ENCODE results near the gene TKTL1.

TKTL1 gene

GRCh38 chrX:154354013-154354412 is 58.4 kb downstream of the TKTL1 start:
- H3K4me1 ChIP-seq (ENCODE audit: insufficient read depth, low read length, poor library complexity, severe bottlenecking), result no peaks in the 10 kb centered on the region
- no peak overlapping the region for H3K4me2 ChIP-seq (ENCODE audit: low read depth, low read length, poor library complexity, severe bottlenecking)
- no peaks in the 10 kb centered on the region for H3F3A ChIP-seq (ENCODE audit: low read depth)
- H2AFZ ChIP-seq (ENCODE audit: low read length), result no peak overlapping the region
- H3K27me3 ChIP-seq (ENCODE audit: insufficient read depth, low read length, poor library complexity, severe bottlenecking), result no peaks in the 10 kb centered on the region
- no peak overlapping the region for H3K4me3 ChIP-seq (ENCODE audit: low read length, poor library complexity, severe bottlenecking)
- no peaks in the 10 kb centered on the region for H3K9me2 ChIP-seq (replicated peaks; ENCODE audit: low read depth, low read length)
- H3K36me3 ChIP-seq (ENCODE audit: insufficient read depth, low read length), result peaks cover 88% of the 10 kb centered on the region; the same call in 1 of the 2 replicates
- H3K9me3 ChIP-seq (ENCODE audit: insufficient read depth, low read depth, low read length), result no peaks in the 10 kb centered on the region
- H3K79me2 ChIP-seq (ENCODE audit: insufficient read depth, low read length), result peaks cover 6% of the 10 kb centered on the region; the same call in 1 of the 2 replicates
- TF ChIP-seq CTCF (conservative IDR thresholded peaks at IDR 0.05; ENCODE audit: low read length) (no peak), EZH2phosphoT487 (IDR thresholded peaks at IDR 0.05; ENCODE audit: borderline replicate concordance) (no peak)
- peaks cover 4% of the 10 kb centered on the region for H4K20me1 ChIP-seq (ENCODE audit: insufficient read depth, low read length, poor library complexity, severe bottlenecking)
- no peak overlapping the region for H3K9ac ChIP-seq (ENCODE audit: low read depth, low read length, poor library complexity, severe bottlenecking)

GRCh38 chrX:154354516-154354915 is 58.9 kb downstream of the TKTL1 start:
- H3K9me3 ChIP-seq (ENCODE audit: insufficient read depth, low read depth, low read length), result no peaks in the 10 kb centered on the region
- TF ChIP-seq CTCF (conservative IDR thresholded peaks at IDR 0.05; ENCODE audit: low read length) (no peak), EZH2phosphoT487 (IDR thresholded peaks at IDR 0.05; ENCODE audit: borderline replicate concordance) (no peak)
- H3K36me3 ChIP-seq (ENCODE audit: insufficient read depth, low read length), result peaks cover 88% of the 10 kb centered on the region; the same call in 1 of the 2 replicates
- H3K4me2 ChIP-seq (ENCODE audit: low read depth, low read length, poor library complexity, severe bottlenecking), result no peak overlapping the region
- H4K20me1 ChIP-seq (ENCODE audit: insufficient read depth, low read length, poor library complexity, severe bottlenecking), result peaks cover 5% of the 10 kb centered on the region
- H3K9ac ChIP-seq (ENCODE audit: low read depth, low read length, poor library complexity, severe bottlenecking), result no peak overlapping the region
- no peak overlapping the region for H2AFZ ChIP-seq (ENCODE audit: low read length)
- no peaks in the 10 kb centered on the region for H3F3A ChIP-seq (ENCODE audit: low read depth)
- no peak overlapping the region for H3K4me3 ChIP-seq (ENCODE audit: low read length, poor library complexity, severe bottlenecking)
- H3K9me2 ChIP-seq (replicated peaks; ENCODE audit: low read depth, low read length), result no peaks in the 10 kb centered on the region
- H3K79me2 ChIP-seq (ENCODE audit: insufficient read depth, low read length), result peaks cover 8% of the 10 kb centered on the region; the same call in 1 of the 2 replicates
- H3K4me1 ChIP-seq (ENCODE audit: insufficient read depth, low read length, poor library complexity, severe bottlenecking), result no peaks in the 10 kb centered on the region
- no peaks in the 10 kb centered on the region for H3K27me3 ChIP-seq (ENCODE audit: insufficient read depth, low read length, poor library complexity, severe bottlenecking)

DNA sequence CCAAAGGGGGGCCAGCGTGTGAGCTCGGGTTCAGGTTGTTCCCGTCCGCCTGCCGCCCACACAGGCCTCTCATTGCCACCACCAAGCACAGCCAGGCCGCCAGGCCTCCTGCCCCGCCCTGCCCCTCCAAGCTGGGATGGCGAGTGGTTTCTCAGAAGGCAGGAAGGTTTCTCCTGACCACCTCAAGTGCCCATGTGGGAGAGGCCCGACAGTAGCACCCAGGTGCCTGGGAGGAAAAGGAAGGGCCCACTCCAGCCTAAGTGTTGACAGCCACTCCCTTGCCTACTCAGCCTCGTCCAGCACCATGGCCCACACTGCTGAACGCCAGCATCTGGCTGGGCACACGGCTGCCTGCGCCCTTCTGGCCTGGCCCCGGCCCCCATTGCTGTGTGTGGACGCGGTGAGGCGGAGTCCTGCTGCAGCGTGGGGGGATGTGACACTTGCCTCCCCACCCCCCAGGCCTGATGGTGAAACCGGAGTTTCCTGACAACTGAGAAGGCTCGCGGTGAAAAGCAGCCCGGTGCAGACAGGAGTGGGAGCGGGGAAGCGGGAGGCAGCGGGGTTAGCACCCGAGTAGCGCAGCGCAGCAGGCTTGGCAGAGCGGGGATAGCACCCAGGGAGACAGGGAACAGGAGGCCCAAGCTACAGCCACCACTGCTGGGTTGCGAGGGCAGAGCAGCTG is 59.6 kb downstream of the TKTL1 start:
- H3K4me2 ChIP-seq (ENCODE audit: low read depth, low read length, poor library complexity, severe bottlenecking), result no peak overlapping the region

More for the DNA sequence above, 59.6 kb downstream of the TKTL1 start:
- TF ChIP-seq EZH2phosphoT487 (IDR thresholded peaks at IDR 0.05; ENCODE audit: borderline replicate concordance) (no peak), CTCF (conservative IDR thresholded peaks at IDR 0.05; ENCODE audit: low read length) (no peak)
- Histone ChIP-seq H3K9me2 (replicated peaks; ENCODE audit: low read depth, low read length) (no peaks in the 10 kb centered on the region), H3K4me3 (ENCODE audit: low read length, poor library complexity, severe bottlenecking) (no peak overlapping the region), H3K36me3 (ENCODE audit: insufficient read depth, low read length) (peaks cover 88% of the 10 kb centered on the region; the same call in 1 of the 2 replicates), H3K27me3 (ENCODE audit: insufficient read depth, low read length, poor library complexity, severe bottlenecking) (no peaks in the 10 kb centered on the region), H3K4me1 (ENCODE audit: insufficient read depth, low read length, poor library complexity, severe bottlenecking) (no peaks in the 10 kb centered on the region), H4K20me1 (ENCODE audit: insufficient read depth, low read length, poor library complexity, severe bottlenecking) (peaks cover 10% of the 10 kb centered on the region), H3K9me3 (ENCODE audit: insufficient read depth, low read depth, low read length) (no peaks in the 10 kb centered on the region), H3K79me2 (ENCODE audit: insufficient read depth, low read length) (peaks cover 8% of the 10 kb centered on the region; the same call in 1 of the 2 replicates), H3F3A (ENCODE audit: low read depth) (no peaks in the 10 kb centered on the region), H3K9ac (ENCODE audit: low read depth, low read length, poor library complexity, severe bottlenecking) (no peak overlapping the region), H2AFZ (ENCODE audit: low read length) (no peak overlapping the region)
